Vagina (tissue), 2 donors: ENCODE measurements around the gene ELAVL2.

Source experiments
- POLR2A ChIP-seq, 2 donors: fragments of 450-650 bp; IDR thresholded peaks; one replicate each; pipeline ENCODE4 v1.6.1; 2017; ENCODE audit warnings: antibody characterized with exemption in 2 of 2, mild to moderate bottlenecking in 2 of 2, moderate library complexity in 2 of 2
- TF ChIP-seq, protein P1 (sequence below), 3 experiments: fragments of 450-650 bp in 2 of 3; fragments of 200-600 bp in 1 of 3; sonication (generic) in 1 of 3; IDR thresholded peaks; one replicate each; pipeline ENCODE4 v1.5.1; 2017 to 2019; ENCODE audit warnings: antibody characterized with exemption in 3 of 3, mild to moderate bottlenecking in 2 of 3, moderate library complexity in 2 of 3

DNA sequence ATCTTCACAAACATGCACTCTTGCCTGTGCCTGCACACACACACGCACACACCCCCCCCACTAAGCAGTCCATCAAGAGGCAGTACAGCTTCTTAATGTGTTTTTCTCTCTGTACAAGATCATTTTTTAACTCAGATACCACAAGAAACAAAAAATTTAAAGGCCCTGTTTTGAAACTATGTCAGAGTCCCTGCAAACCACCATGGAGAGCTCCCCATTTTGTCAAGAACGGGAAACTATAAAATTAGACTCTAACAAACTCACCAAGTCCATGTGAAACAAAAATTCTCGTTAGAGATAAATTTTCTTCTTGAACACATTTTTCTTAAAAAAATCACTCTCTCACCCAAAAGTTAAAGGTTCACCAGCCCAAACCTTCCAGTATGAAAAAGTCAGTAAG, 86.3 kb downstream of the ELAVL2 start:
- TF ChIP-seq, protein P1, sequence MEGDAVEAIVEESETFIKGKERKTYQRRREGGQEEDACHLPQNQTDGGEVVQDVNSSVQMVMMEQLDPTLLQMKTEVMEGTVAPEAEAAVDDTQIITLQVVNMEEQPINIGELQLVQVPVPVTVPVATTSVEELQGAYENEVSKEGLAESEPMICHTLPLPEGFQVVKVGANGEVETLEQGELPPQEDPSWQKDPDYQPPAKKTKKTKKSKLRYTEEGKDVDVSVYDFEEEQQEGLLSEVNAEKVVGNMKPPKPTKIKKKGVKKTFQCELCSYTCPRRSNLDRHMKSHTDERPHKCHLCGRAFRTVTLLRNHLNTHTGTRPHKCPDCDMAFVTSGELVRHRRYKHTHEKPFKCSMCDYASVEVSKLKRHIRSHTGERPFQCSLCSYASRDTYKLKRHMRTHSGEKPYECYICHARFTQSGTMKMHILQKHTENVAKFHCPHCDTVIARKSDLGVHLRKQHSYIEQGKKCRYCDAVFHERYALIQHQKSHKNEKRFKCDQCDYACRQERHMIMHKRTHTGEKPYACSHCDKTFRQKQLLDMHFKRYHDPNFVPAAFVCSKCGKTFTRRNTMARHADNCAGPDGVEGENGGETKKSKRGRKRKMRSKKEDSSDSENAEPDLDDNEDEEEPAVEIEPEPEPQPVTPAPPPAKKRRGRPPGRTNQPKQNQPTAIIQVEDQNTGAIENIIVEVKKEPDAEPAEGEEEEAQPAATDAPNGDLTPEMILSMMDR (IDR thresholded peaks at IDR 0.05) = no peak
- no peak for TF ChIP-seq POLR2A (IDR thresholded peaks at IDR 0.05)
